Neutrophil (primary cell): Measurements from ENCODE around the gene SLC10A7.

Experiments
- H3K27ac ChIP-seq: fragments of 200-600 bp; sonication (generic); 2 replicates; pipeline ENCODE4 v1.5.1; 2016; ENCODE audit warnings: mild to moderate bottlenecking, moderate library complexity
- H3K27me3 ChIP-seq: fragments of 200-600 bp; sonication (generic); 2 replicates; pipeline ENCODE4 v1.6.0; 2016; ENCODE audit warnings: mild to moderate bottlenecking
- H3K36me3 ChIP-seq: fragments of 200-600 bp; sonication (generic); 2 replicates; pipeline ENCODE4 v1.5.1; 2017
- H3K4me1 ChIP-seq, 2 experiments: fragments of 200-600 bp in 1 of 2; sonication (generic) in 1 of 2; 1 replicate in 1 of 2; 2 replicates in 1 of 2; pipeline versions ENCODE4 v1.5.1 to v1.6.1; 2013 to 2016; ENCODE audit warnings: low read depth in 1 of 2, low read length in 1 of 2, mild to moderate bottlenecking in 1 of 2, moderate library complexity in 1 of 2; ENCODE audit not compliant: control insufficient read depth in 1 of 2, insufficient read depth in 1 of 2
- H3K4me3 ChIP-seq, 2 experiments: fragments of 200-600 bp in 1 of 2; sonication (generic) in 1 of 2; 1 replicate in 1 of 2; 2 replicates in 1 of 2; pipeline ENCODE4 v1.5.1; 2013 to 2016; ENCODE audit warnings: low read depth in 1 of 2, low read length in 1 of 2, mild to moderate bottlenecking in 1 of 2, moderate library complexity in 1 of 2
- H3K9me3 ChIP-seq: fragments of 200-600 bp; sonication (generic); 2 replicates; pipeline ENCODE4 v1.5.1; 2016
- TF ChIP-seq, protein P1 (sequence below): fragments of 200-600 bp; sonication (generic); IDR thresholded peaks from 2 replicates; pipeline ENCODE4 v1.5.1; 2016; ENCODE audit warnings: antibody characterized with exemption

SLC10A7 gene

DNA sequence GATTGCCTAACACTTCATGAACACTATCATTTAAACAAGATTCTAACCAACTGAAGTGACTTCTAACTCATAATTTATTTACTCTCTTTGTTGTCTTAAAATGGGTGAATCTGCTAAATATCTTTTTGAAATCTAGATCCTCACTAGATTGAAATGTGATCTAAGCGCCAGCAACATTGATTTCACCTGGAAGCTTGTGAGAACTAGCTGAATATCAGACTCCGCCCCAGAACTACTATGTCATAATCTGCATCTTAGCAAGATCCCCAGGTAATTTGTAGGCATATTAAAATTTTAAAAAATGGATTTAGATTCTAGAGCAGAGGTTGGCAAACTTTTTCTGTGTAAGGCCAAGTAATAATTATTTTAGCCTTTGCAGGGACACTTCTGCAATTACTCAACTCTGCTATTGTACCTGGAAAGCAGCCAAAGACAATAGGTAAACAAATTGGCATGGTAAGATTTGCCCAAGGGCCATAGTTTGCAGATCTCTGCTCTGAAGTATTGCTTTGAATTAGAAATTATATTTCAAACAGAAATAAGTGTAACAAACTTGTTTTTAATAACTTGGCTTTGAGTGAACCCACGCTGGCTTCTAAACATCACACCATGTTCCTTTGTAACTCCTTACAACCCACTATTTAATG is 185.9 kb downstream of the SLC10A7 start:
- H3K36me3 ChIP-seq, result no peaks in the 10 kb centered on the region
- H3K27me3 ChIP-seq, result no peaks in the 10 kb centered on the region
- H3K4me3 ChIP-seq, result no peak overlapping the region

DNA sequence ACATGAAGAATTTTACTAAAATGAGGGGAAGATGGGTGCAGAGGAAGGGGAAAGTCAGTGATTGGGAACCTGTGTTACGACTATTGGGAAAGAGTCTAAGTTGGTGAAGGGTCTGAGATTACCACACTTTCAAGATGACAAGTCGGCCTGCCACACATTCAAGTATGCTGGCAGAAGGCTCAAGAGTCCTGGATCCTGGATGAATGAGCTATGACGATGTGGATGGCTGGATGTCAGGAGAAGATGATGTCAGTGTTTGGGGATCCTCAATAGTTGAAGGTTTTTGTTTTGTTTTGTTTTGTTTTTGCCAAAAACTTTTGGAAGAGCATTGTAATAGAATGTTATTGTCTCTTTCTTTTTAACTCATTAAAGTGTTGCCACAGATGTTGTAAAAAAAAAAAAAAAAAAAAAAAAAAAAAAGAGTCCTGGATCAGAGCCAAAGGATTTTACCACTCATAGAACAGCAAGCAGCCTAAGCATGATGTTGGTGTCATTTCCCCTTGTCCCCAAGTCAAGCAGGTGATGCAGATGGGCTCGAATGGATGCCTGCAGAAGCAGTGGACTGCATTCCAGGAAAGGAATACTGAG is 186.8 kb downstream of the SLC10A7 start:
- no peaks in the 10 kb centered on the region for H3K36me3 ChIP-seq
- no peaks in the 10 kb centered on the region for H3K27me3 ChIP-seq
- H3K27ac ChIP-seq, result no peak overlapping the region
- H3K4me1 ChIP-seq, result no peaks in the 10 kb centered on the region
- no peak overlapping the region for H3K4me3 ChIP-seq
- TF ChIP-seq, protein P1, sequence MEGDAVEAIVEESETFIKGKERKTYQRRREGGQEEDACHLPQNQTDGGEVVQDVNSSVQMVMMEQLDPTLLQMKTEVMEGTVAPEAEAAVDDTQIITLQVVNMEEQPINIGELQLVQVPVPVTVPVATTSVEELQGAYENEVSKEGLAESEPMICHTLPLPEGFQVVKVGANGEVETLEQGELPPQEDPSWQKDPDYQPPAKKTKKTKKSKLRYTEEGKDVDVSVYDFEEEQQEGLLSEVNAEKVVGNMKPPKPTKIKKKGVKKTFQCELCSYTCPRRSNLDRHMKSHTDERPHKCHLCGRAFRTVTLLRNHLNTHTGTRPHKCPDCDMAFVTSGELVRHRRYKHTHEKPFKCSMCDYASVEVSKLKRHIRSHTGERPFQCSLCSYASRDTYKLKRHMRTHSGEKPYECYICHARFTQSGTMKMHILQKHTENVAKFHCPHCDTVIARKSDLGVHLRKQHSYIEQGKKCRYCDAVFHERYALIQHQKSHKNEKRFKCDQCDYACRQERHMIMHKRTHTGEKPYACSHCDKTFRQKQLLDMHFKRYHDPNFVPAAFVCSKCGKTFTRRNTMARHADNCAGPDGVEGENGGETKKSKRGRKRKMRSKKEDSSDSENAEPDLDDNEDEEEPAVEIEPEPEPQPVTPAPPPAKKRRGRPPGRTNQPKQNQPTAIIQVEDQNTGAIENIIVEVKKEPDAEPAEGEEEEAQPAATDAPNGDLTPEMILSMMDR, result no peak
- H3K9me3 ChIP-seq, result no peaks in the 10 kb centered on the region

More for the DNA sequence above, 185.9 kb downstream of the SLC10A7 start:
- Histone ChIP-seq H3K9me3 (no peaks in the 10 kb centered on the region), H3K27ac (no peak overlapping the region), H3K4me1 (no peaks in the 10 kb centered on the region)
- TF ChIP-seq, protein P1, result no peak

DNA sequence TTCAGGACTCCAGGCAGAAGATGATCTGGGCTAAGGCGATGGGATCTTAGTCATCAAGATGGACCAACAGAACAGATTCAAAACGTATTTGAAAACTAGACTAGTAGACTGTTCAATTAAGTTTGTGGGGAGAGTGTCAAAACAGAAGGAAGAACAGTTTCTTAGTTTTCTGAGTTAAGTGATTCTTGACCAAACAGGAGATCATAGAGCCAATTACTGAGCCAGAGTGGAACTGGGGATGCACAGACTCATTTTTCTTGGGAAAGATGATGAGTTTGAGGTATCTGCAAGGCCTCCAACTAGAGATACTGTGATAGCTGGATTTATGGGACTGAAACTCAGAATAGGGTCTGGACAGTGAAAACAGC is 187.9 kb downstream of the SLC10A7 start:
- H3K27ac ChIP-seq, result no peak overlapping the region
- H3K4me3 ChIP-seq, result no peak overlapping the region
- no peaks in the 10 kb centered on the region for H3K9me3 ChIP-seq
- no peaks in the 10 kb centered on the region for H3K36me3 ChIP-seq
- no peaks in the 10 kb centered on the region for H3K27me3 ChIP-seq
- H3K4me1 ChIP-seq, result no peaks in the 10 kb centered on the region
- TF ChIP-seq, protein P1, result no peak

DNA sequence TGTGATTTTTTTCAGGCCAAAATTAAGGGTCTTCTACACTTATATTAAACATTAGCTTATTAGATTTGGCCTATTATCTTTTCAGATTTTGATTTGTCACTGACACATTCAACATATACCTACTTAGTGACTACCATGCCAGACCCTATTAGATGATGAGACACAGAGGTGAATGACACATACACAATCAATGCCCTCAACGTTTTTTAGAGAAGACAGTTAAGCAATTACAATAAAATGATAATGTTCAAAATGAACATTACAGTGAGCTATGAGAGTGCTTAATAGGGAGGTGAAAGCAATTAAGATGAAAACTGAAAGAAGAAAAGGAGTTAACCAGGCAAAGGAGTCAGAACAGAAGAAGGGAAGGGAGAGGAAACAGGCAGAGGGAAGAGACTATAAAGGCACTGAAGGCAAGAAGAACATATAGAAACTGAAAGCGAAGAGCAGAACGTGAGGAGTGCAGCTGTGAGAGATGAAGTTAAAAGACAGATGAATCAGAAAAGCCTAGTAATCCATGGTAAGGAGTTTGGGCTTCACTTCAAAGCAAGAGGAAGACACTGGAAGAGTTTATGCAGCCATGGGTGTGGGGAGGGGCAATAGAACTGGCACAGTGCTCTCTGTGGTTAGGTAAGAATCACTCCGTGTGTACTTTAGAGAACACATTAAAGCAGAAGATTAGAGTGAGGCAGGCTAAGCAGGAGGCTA is 188.4 kb downstream of the SLC10A7 start:
- TF ChIP-seq, protein P1, result no peak
- Histone ChIP-seq H3K4me3 (no peak overlapping the region), H3K27me3 (no peaks in the 10 kb centered on the region), H3K27ac (no peak overlapping the region), H3K4me1 (no peaks in the 10 kb centered on the region), H3K36me3 (no peaks in the 10 kb centered on the region), H3K9me3 (no peaks in the 10 kb centered on the region)

DNA sequence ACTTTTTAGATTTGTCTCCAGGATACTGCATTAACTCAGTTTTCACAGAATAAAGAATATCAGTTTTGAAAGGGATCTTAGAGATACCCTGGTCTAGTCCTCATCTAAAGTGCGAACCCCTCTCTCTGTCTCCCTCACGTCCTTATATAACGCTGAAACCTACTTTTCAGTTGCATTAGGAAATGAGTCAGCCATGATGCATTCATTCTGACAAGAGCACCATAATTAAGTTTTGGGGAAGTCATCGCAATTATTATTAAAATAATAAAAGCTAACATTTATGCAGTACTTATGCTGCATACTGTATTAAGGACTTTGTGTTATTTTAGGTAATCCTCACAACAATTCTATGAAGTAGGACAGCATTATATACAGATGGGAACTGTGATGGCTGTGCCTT is 191.3 kb downstream of the SLC10A7 start:
- TF ChIP-seq, protein P1, result no peak
- Histone ChIP-seq H3K9me3 (no peaks in the 10 kb centered on the region), H3K4me3 (no peak overlapping the region), H3K4me1 (no peaks in the 10 kb centered on the region), H3K27ac (no peak overlapping the region), H3K36me3 (no peaks in the 10 kb centered on the region), H3K27me3 (no peaks in the 10 kb centered on the region)
